HEK293 (cell line): Measurements from ENCODE around the gene PEX14.

Experiments
- CTCF ChIA-PET: fragments of 350-600 bp; formaldehyde crosslinking; extraction: SDS; loops from one replicate; lab custom pipeline; 2021; ENCODE audit warnings: antibody characterized with exemption; lab: Yijun Ruan, JAX
- POLR2A ChIA-PET: fragments of 300-600 bp; formaldehyde crosslinking; extraction: SDS; loops from one replicate; lab custom pipeline; 2020; ENCODE audit warnings: antibody characterized with exemption, inconsistent platforms; lab: Yijun Ruan, JAX
- H3K27ac ChIP-seq: fragments of 200-500 bp; sonication (Bioruptor generic); 2 replicates; pipeline ENCODE4 v1.5.1; 2014; ENCODE audit warnings: low read depth, low read length, control low read depth, inconsistent platforms; ENCODE audit errors: extremely low read depth
- H3K36me3 ChIP-seq, 2 experiments: fragments of 200-500 bp in 1 of 2; sonication (Bioruptor generic) in 1 of 2; 1 replicate in 1 of 2; 2 replicates in 1 of 2; pipeline ENCODE4 v1.5.1; 2014 to 2017; ENCODE audit warnings: inconsistent platforms in 2 of 2, low read length in 2 of 2; ENCODE audit not compliant: control insufficient read depth in 2 of 2, insufficient read depth in 1 of 2
- H3K4me1 ChIP-seq: fragments of 200-500 bp; sonication (Bioruptor generic); 2 replicates; pipeline ENCODE4 v1.5.1; 2014; ENCODE audit warnings: mild to moderate bottlenecking, low read length, inconsistent platforms; ENCODE audit not compliant: control insufficient read depth, insufficient read depth
- H3K4me3 ChIP-seq: 2 replicates; pipeline ENCODE4 v1.5.1; 2011; ENCODE audit warnings: low read depth, mild to moderate bottlenecking, control low read depth, low read length, moderate library complexity
- H3K9me3 ChIP-seq: fragments of 200-500 bp; sonication (Bioruptor generic); 2 replicates; pipeline ENCODE4 v1.5.1; 2014; ENCODE audit warnings: low read depth, low read length, inconsistent platforms; ENCODE audit not compliant: control insufficient read depth, insufficient read depth
- GLIS1 ChIP-seq: fragments of 450-650 bp; formaldehyde crosslinking; IDR thresholded peaks from 2 replicates; pipeline ENCODE4 v1.5.1; 2016; ENCODE audit warnings: missing biosample characterization, missing genetic modification characterization
- HOXA7 ChIP-seq: sonication (generic); formaldehyde crosslinking; IDR thresholded peaks from 2 replicates; pipeline ENCODE4 v1.8.1; 2022; ENCODE audit warnings: missing genetic modification reagents, borderline replicate concordance
- IKZF3 ChIP-seq: fragments of 450-650 bp; IDR thresholded peaks from 2 replicates; pipeline ENCODE4 v1.5.0; 2018; ENCODE audit warnings: missing biosample characterization, mild to moderate bottlenecking, missing genetic modification characterization, moderate library complexity
- KLF7 ChIP-seq: fragments of 450-650 bp; formaldehyde crosslinking; IDR thresholded peaks from 2 replicates; pipeline ENCODE4 v1.5.1; 2016; ENCODE audit warnings: missing biosample characterization, missing genetic modification characterization, borderline replicate concordance
- MEIS1 ChIP-seq: sonication (generic); formaldehyde crosslinking; IDR thresholded peaks from 2 replicates; pipeline ENCODE4 v1.8.1; 2022; ENCODE audit warnings: missing genetic modification reagents, mild to moderate bottlenecking, borderline replicate concordance
- OSR2 ChIP-seq: fragments of 450-650 bp; formaldehyde crosslinking; IDR thresholded peaks from 2 replicates; pipeline ENCODE4 v1.5.1; 2016; ENCODE audit warnings: missing biosample characterization, missing genetic modification characterization
- PRDM1 ChIP-seq: fragments of 450-650 bp; formaldehyde crosslinking; IDR thresholded peaks from 2 replicates; pipeline ENCODE4; 2016; ENCODE audit warnings: missing biosample characterization, missing genetic modification characterization
- TCF7L2 ChIP-seq: IDR thresholded peaks from 2 replicates; pipeline ENCODE4 v1.6.1; 2011; ENCODE audit warnings: low read depth, mild to moderate bottlenecking, inconsistent platforms, low read length, moderate library complexity, borderline replicate concordance
- TRIM28 ChIP-seq: IDR thresholded peaks from 2 replicates; pipeline ENCODE4 v1.6.1; 2011; ENCODE audit warnings: low read length, control low read depth, borderline replicate concordance
- ZBTB20 ChIP-seq: fragments of 450-650 bp; formaldehyde crosslinking; IDR thresholded peaks from 2 replicates; pipeline ENCODE4 v1.5.1; 2016; ENCODE audit warnings: missing biosample characterization, missing genetic modification characterization
- ZNF10 ChIP-seq: fragments of 450-650 bp; formaldehyde crosslinking; IDR thresholded peaks from 2 replicates; pipeline ENCODE4 v1.5.1; 2017; ENCODE audit warnings: missing biosample characterization, missing genetic modification characterization
- ZNF175 ChIP-seq: fragments of 450-650 bp; formaldehyde crosslinking; IDR thresholded peaks from 2 replicates; pipeline ENCODE4 v1.5.1; 2016; ENCODE audit warnings: missing biosample characterization, missing genetic modification characterization
- ZNF184 ChIP-seq: fragments of 450-650 bp; IDR thresholded peaks from 2 replicates; pipeline ENCODE4 v1.5.1; 2018; ENCODE audit warnings: missing biosample characterization, mild to moderate bottlenecking, missing genetic modification characterization
- ZNF24 ChIP-seq: fragments of 450-650 bp; formaldehyde crosslinking; IDR thresholded peaks from 2 replicates; pipeline ENCODE4 v1.5.1; 2016; ENCODE audit warnings: missing biosample characterization, missing genetic modification characterization
- ZNF473 ChIP-seq: fragments of 450-650 bp; formaldehyde crosslinking; IDR thresholded peaks from 2 replicates; pipeline ENCODE4 v1.5.1; 2017; ENCODE audit warnings: missing biosample characterization, missing genetic modification characterization
- ZNF596 ChIP-seq: fragments of 450-650 bp; IDR thresholded peaks from 2 replicates; pipeline ENCODE4 v1.5.0; 2018; ENCODE audit warnings: missing biosample characterization, mild to moderate bottlenecking, missing genetic modification characterization, moderate library complexity
- ZNF629 ChIP-seq: fragments of 450-650 bp; formaldehyde crosslinking; IDR thresholded peaks from 2 replicates; pipeline ENCODE4 v1.5.1; 2017; ENCODE audit warnings: missing biosample characterization, missing genetic modification characterization
- ZNF664 ChIP-seq: fragments of 450-650 bp; formaldehyde crosslinking; IDR thresholded peaks from 2 replicates; pipeline ENCODE4 v1.5.1; 2016; ENCODE audit warnings: missing biosample characterization, missing genetic modification characterization
- ZNF768 ChIP-seq: fragments of 450-650 bp; formaldehyde crosslinking; IDR thresholded peaks from 2 replicates; pipeline ENCODE4 v1.5.1; 2018; ENCODE audit warnings: missing biosample characterization, mild to moderate bottlenecking, missing genetic modification characterization
- ZNF830 ChIP-seq: fragments of 450-650 bp; IDR thresholded peaks from 2 replicates; pipeline ENCODE4 v1.5.0; 2018; ENCODE audit warnings: missing biosample characterization, missing genetic modification characterization, low read depth, mild to moderate bottlenecking, moderate library complexity
- ZSCAN30 ChIP-seq: fragments of 450-650 bp; IDR thresholded peaks from 2 replicates; pipeline ENCODE4 v1.5.1; 2018; ENCODE audit warnings: missing biosample characterization, mild to moderate bottlenecking, missing genetic modification characterization, moderate library complexity
- TF ChIP-seq, protein P1 (sequence below): fragments of 450-650 bp; formaldehyde crosslinking; IDR thresholded peaks from 2 replicates; pipeline ENCODE4 v1.5.1; 2016; ENCODE audit warnings: missing biosample characterization, missing genetic modification characterization
- TF ChIP-seq, protein P2 (sequence below): fragments of 450-650 bp; formaldehyde crosslinking; IDR thresholded peaks from 2 replicates; pipeline ENCODE4 v1.5.1; 2017; ENCODE audit warnings: missing biosample characterization, missing genetic modification characterization
- TF ChIP-seq, protein P3 (sequence below): fragments of 450-650 bp; formaldehyde crosslinking; IDR thresholded peaks from 2 replicates; pipeline ENCODE4 v1.5.1; 2016; ENCODE audit warnings: missing biosample characterization, missing genetic modification characterization
- TF ChIP-seq, protein P4 (sequence below): fragments of 450-650 bp; formaldehyde crosslinking; IDR thresholded peaks from 2 replicates; pipeline ENCODE4 v1.5.1; 2016; ENCODE audit warnings: missing biosample characterization, missing genetic modification characterization, low read depth
- TF ChIP-seq, protein P5 (sequence below): fragments of 450-650 bp; formaldehyde crosslinking; IDR thresholded peaks from 2 replicates; pipeline ENCODE4 v1.5.1; 2016; ENCODE audit warnings: missing biosample characterization, missing genetic modification characterization
- TF ChIP-seq, protein P6 (sequence below): IDR thresholded peaks from 2 replicates; pipeline ENCODE4 v1.6.1; 2011; ENCODE audit warnings: mild to moderate bottlenecking, low read depth, low read length, borderline replicate concordance

Gene PEX14

DNA sequence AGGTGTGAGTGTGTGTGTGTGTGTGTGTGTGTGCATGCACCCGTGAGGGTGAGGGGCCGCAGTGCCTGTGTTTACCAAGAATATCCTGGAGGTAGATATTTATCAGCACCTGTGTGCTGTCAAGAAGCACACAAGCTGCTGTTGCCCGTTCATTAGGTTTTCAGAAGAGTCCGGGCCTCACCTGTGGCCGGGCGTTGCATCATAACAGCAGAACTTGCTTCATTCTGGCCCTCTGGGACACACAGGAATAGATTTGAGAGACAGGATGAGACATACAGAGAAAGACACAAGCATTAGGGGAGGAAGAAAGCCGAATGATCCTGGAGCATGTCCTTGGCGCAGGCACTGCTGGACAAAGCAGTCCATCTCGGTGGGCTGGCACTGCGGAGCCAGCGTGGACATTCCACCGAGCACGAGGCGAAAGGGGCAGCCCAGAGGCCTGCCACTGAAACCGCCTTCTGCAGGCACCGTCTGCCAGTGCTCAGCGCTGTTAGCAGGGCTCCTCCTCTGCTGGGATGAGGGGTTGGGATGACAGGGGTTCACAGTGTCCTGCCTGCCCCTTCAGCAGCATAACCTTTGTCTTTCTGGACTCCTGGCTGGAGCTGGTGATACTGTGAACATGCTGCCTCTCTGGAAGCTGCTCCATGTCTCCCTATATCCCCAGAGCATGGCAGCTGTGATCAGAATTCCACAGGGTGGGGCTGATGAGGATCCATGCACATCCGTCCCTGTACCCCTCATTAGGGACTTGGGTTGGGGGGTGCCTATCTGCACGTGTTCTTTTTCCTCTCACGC lies 81.1 kb downstream of the PEX14 start (continued):
- TF ChIP-seq, protein P1, sequence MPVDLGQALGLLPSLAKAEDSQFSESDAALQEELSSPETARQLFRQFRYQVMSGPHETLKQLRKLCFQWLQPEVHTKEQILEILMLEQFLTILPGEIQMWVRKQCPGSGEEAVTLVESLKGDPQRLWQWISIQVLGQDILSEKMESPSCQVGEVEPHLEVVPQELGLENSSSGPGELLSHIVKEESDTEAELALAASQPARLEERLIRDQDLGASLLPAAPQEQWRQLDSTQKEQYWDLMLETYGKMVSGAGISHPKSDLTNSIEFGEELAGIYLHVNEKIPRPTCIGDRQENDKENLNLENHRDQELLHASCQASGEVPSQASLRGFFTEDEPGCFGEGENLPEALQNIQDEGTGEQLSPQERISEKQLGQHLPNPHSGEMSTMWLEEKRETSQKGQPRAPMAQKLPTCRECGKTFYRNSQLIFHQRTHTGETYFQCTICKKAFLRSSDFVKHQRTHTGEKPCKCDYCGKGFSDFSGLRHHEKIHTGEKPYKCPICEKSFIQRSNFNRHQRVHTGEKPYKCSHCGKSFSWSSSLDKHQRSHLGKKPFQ (tag by site-specific recombination): peak; percentile 64; the same call in 1 of the 2 replicates
- TF ChIP-seq ZBTB20 (tag by site-specific recombination) (peak; percentile 30; the same call in 1 of the 2 replicates), ZNF629 (no peak)
- TF ChIP-seq, protein P2, sequence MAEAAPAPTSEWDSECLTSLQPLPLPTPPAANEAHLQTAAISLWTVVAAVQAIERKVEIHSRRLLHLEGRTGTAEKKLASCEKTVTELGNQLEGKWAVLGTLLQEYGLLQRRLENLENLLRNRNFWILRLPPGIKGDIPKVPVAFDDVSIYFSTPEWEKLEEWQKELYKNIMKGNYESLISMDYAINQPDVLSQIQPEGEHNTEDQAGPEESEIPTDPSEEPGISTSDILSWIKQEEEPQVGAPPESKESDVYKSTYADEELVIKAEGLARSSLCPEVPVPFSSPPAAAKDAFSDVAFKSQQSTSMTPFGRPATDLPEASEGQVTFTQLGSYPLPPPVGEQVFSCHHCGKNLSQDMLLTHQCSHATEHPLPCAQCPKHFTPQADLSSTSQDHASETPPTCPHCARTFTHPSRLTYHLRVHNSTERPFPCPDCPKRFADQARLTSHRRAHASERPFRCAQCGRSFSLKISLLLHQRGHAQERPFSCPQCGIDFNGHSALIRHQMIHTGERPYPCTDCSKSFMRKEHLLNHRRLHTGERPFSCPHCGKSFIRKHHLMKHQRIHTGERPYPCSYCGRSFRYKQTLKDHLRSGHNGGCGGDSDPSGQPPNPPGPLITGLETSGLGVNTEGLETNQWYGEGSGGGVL (tag by site-specific recombination): peak; percentile 28; the same call in 1 of the 2 replicates

DNA sequence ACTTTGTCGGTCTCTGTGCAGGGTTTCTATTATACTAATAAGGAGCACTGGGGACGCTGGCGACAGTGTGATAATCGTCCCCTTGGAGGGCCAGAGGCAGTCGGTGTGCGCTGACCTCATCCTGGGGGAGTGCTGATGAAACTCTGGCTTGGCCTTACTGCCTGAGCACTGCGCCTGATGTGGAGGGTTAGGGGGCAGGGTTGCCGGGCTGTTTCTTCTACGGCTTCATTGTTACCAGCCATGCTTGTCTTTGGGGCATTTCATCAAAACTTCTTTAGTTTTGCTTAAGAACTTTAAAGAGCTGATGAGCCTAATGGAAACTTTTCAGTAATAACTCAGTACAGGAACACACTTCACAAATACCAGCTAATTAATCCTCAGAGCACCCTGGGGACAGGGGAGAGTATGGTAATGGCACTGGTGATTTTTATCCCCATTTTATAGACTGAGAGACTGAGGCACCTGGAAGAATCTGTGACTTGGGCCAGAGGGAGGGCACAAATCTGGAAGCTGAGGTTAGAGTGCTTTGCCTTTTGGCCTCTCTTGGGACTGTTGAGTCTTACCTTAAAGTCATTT lies 81.8 kb downstream of the PEX14 start:
- Histone ChIP-seq H3K27ac (no peak overlapping the region), H3K9me3 (no peaks in the 10 kb centered on the region), H3K36me3 (no peaks in the 10 kb centered on the region), H3K4me1 (peaks cover 7% of the 10 kb centered on the region; the same call in 1 of the 2 replicates), H3K4me3 (no peak overlapping the region)
- ChIA-PET POLR2A (no interaction called here), CTCF (no interaction called here)
- TF ChIP-seq IKZF3 (tag by site-specific recombination): no peak
- TF ChIP-seq, protein P3, sequence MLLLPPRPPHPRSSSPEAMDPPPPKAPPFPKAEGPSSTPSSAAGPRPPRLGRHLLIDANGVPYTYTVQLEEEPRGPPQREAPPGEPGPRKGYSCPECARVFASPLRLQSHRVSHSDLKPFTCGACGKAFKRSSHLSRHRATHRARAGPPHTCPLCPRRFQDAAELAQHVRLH (tag by site-specific recombination): no peak
- peak; percentile 57; the same call in 1 of the 2 replicates for TF ChIP-seq ZNF10 (tag by site-specific recombination)
- TF ChIP-seq, protein P4, sequence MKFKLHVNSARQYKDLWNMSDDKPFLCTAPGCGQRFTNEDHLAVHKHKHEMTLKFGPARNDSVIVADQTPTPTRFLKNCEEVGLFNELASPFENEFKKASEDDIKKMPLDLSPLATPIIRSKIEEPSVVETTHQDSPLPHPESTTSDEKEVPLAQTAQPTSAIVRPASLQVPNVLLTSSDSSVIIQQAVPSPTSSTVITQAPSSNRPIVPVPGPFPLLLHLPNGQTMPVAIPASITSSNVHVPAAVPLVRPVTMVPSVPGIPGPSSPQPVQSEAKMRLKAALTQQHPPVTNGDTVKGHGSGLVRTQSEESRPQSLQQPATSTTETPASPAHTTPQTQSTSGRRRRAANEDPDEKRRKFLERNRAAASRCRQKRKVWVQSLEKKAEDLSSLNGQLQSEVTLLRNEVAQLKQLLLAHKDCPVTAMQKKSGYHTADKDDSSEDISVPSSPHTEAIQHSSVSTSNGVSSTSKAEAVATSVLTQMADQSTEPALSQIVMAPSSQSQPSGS (tag by site-specific recombination): 0 out of 2 replicates have a peak, but pooled peaks have one; percentile 33
- no peak for TF ChIP-seq KLF7 (tag by site-specific recombination)
- no peak for TF ChIP-seq ZSCAN30
- TF ChIP-seq ZNF473 (tag by site-specific recombination): no peak
- TF ChIP-seq GLIS1 (tag by site-specific recombination): peak; percentile 23; the same call in 1 of the 2 replicates
- TF ChIP-seq ZNF184 (tag by site-specific recombination): no peak
- TF ChIP-seq, protein P5, sequence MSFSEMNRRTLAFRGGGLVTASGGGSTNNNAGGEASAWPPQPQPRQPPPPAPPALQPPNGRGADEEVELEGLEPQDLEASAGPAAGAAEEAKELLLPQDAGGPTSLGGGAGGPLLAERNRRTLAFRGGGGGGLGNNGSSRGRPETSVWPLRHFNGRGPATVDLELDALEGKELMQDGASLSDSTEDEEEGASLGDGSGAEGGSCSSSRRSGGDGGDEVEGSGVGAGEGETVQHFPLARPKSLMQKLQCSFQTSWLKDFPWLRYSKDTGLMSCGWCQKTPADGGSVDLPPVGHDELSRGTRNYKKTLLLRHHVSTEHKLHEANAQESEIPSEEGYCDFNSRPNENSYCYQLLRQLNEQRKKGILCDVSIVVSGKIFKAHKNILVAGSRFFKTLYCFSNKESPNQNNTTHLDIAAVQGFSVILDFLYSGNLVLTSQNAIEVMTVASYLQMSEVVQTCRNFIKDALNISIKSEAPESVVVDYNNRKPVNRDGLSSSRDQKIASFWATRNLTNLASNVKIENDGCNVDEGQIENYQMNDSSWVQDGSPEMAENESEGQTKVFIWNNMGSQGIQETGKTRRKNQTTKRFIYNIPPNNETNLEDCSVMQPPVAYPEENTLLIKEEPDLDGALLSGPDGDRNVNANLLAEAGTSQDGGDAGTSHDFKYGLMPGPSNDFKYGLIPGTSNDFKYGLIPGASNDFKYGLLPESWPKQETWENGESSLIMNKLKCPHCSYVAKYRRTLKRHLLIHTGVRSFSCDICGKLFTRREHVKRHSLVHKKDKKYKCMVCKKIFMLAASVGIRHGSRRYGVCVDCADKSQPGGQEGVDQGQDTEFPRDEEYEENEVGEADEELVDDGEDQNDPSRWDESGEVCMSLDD (tag by site-specific recombination): no peak
- TF ChIP-seq OSR2: no peak
- TF ChIP-seq ZNF24 (tag by site-specific recombination): peak; percentile 12; the same call in 1 of the 2 replicates
- TF ChIP-seq ZNF768 (tag by site-specific recombination): no peak
- TF ChIP-seq, protein P6, sequence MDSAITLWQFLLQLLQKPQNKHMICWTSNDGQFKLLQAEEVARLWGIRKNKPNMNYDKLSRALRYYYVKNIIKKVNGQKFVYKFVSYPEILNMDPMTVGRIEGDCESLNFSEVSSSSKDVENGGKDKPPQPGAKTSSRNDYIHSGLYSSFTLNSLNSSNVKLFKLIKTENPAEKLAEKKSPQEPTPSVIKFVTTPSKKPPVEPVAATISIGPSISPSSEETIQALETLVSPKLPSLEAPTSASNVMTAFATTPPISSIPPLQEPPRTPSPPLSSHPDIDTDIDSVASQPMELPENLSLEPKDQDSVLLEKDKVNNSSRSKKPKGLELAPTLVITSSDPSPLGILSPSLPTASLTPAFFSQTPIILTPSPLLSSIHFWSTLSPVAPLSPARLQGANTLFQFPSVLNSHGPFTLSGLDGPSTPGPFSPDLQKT: no peak
- no peak for TF ChIP-seq TCF7L2
- no peak; the same call in 1 of the 2 replicates for TF ChIP-seq TRIM28
- TF ChIP-seq ZNF596 (tag by site-specific recombination): no peak
- no peak for TF ChIP-seq HOXA7 (CRISPR knock-in tag)
- TF ChIP-seq ZNF830 (tag by site-specific recombination): no peak
- no peak for TF ChIP-seq MEIS1 (CRISPR knock-in tag)
- TF ChIP-seq PRDM1: no peak
- no peak for TF ChIP-seq ZNF175 (tag by site-specific recombination)
- no peak for TF ChIP-seq ZNF664 (tag by site-specific recombination)
